Measurements from ENCODE around the gene ALDH1A3. TPM values are rescaled to one million over a fixed set of nuclear protein-coding genes. Genes with fewer than 3 reads are reported as not detected.

The ALDH1A3 gene
- total RNA-seq, 1 experiment from 2014 or later, result 5,398 TPM

GRCh38 chr15:100940767-100941379 lies 61.2 kb downstream of the ALDH1A3 start:
- no TSS peak for BruUV-seq (replicated peaks)
- DNase-seq (no peak), ATAC-seq (no peak)
- no peaks in the 10 kb centered on the region for H3K36me3 ChIP-seq (ENCODE audit: low read depth, low read length)
- no peaks in the 10 kb centered on the region for H3K9me2 ChIP-seq (replicated peaks; ENCODE audit: low read length)
- H3K4me1 ChIP-seq (ENCODE audit: insufficient read depth, low read length), result no peaks in the 10 kb centered on the region
- no peak for TF ChIP-seq EZH2 (IDR thresholded peaks at IDR 0.05; ENCODE audit: low read length, unreplicated experiment)
- no peak for TF ChIP-seq EZH2phosphoT487 (IDR thresholded peaks at IDR 0.05; ENCODE audit: borderline replicate concordance, low read length)
- TF ChIP-seq, protein P1, sequence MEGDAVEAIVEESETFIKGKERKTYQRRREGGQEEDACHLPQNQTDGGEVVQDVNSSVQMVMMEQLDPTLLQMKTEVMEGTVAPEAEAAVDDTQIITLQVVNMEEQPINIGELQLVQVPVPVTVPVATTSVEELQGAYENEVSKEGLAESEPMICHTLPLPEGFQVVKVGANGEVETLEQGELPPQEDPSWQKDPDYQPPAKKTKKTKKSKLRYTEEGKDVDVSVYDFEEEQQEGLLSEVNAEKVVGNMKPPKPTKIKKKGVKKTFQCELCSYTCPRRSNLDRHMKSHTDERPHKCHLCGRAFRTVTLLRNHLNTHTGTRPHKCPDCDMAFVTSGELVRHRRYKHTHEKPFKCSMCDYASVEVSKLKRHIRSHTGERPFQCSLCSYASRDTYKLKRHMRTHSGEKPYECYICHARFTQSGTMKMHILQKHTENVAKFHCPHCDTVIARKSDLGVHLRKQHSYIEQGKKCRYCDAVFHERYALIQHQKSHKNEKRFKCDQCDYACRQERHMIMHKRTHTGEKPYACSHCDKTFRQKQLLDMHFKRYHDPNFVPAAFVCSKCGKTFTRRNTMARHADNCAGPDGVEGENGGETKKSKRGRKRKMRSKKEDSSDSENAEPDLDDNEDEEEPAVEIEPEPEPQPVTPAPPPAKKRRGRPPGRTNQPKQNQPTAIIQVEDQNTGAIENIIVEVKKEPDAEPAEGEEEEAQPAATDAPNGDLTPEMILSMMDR (conservative IDR thresholded peaks at IDR 0.05; ENCODE audit: low read depth, low read length), result no peak
- no peak overlapping the region for H3K4me3 ChIP-seq (ENCODE audit: low read length)
- H3F3A ChIP-seq (ENCODE audit: low read length, unreplicated experiment), result no peaks in the 10 kb centered on the region
- H3K9me3 ChIP-seq (ENCODE audit: low read length), result no peaks in the 10 kb centered on the region
- H2AFZ ChIP-seq (ENCODE audit: low read length), result no peak overlapping the region
- CTCF ChIA-PET, result no interaction called here
- H3K4me2 ChIP-seq (ENCODE audit: low read length), result no peak overlapping the region
- H4K20me1 ChIP-seq (ENCODE audit: low read length), result no peaks in the 10 kb centered on the region
- H3K27ac ChIP-seq (ENCODE audit: low read length), result no peak overlapping the region
- H3K9ac ChIP-seq (ENCODE audit: low read length), result no peak overlapping the region
- no peaks in the 10 kb centered on the region for H3K79me2 ChIP-seq (ENCODE audit: low read length)
- POLR2A ChIA-PET (ENCODE audit: unreplicated experiment), result no interaction called here
- intact Hi-C loops (cut with micrococcal nuclease), result no loop called here
- no peaks in the 10 kb centered on the region for H3K27me3 ChIP-seq (ENCODE audit: low read length)

DNA sequence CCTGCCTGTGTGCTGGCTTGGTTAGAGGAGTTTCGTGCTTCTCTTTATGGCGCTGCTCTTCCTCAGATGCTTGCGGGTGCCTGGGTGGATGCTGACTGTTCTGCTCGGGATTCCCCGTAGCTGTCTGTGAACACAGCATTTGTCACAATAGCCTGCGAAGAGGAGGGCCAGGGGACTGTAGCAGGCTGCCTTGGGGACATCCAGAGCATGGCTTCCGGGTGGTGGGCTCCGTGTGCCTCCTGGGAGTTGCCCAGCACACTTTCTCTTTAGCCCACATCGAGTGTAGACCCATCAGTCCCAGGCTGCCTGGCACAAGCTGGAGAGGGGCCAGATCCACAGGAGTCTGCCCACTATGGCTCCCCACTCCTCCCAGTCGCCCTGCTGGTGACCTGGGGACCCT lies 61.9 kb downstream of the ALDH1A3 start:
- Histone ChIP-seq H3F3A (ENCODE audit: low read length, unreplicated experiment) (no peaks in the 10 kb centered on the region), H3K9ac (ENCODE audit: low read length) (no peak overlapping the region), H3K9me2 (replicated peaks; ENCODE audit: low read length) (no peaks in the 10 kb centered on the region), H3K79me2 (ENCODE audit: low read length) (no peaks in the 10 kb centered on the region), H3K36me3 (ENCODE audit: low read depth, low read length) (no peaks in the 10 kb centered on the region), H3K27ac (ENCODE audit: low read length) (no peak overlapping the region), H3K9me3 (ENCODE audit: low read length) (no peaks in the 10 kb centered on the region), H3K27me3 (ENCODE audit: low read length) (no peaks in the 10 kb centered on the region), H4K20me1 (ENCODE audit: low read length) (no peaks in the 10 kb centered on the region), H2AFZ (ENCODE audit: low read length) (no peak overlapping the region), H3K4me2 (ENCODE audit: low read length) (no peak overlapping the region), H3K4me1 (ENCODE audit: insufficient read depth, low read length) (no peaks in the 10 kb centered on the region), H3K4me3 (ENCODE audit: low read length) (no peak overlapping the region)
- ATAC-seq, result no peak
- POLR2A ChIA-PET (ENCODE audit: unreplicated experiment), result no interaction called here
- TF ChIP-seq, protein P1 (conservative IDR thresholded peaks at IDR 0.05; ENCODE audit: low read depth, low read length), result no peak
- no peak for TF ChIP-seq EZH2 (IDR thresholded peaks at IDR 0.05; ENCODE audit: low read length, unreplicated experiment)
- TF ChIP-seq EZH2phosphoT487 (IDR thresholded peaks at IDR 0.05; ENCODE audit: borderline replicate concordance, low read length), result no peak
- no TSS peak for BruUV-seq (replicated peaks)
- intact Hi-C loops (cut with micrococcal nuclease), result no loop called here
- CTCF ChIA-PET, result no interaction called here
- no peak for DNase-seq

DNA sequence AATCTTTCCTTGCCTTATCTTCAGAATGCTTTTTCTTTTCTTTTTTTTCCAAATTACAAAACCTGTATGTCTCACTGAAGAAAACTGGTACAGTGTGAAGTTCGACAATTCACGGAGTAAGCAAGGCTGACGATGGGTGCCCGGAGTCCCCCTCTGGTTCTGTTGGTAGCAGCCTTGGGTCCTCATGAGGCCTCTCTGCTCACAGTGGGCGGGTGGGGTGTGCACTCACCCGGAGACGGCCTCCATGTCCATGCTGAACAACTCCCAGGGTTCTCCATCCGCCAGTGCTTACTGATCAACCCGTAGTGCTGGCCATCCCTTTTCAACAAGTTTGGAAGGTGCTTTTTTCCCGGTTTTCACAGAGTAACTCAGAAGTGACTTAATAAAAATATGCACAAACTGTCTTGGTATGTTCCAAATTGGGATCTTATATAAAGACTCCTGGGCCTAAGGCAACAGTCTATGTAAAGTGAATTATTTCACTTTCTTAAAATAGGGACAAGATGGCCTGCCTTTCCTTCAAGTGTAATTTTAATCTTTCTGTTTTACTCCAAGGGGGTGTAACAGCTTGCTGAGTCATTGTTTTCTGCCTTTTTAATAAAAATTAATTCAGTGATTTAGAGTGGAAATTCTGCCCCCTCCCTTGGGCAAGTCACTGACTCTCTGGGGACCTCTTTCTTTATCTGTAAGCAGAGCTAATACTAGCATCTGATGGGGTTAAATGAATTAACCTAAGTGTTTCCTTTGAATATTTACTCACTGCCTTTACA lies 63.2 kb downstream of the ALDH1A3 start:
- no peak overlapping the region for H3K9ac ChIP-seq (ENCODE audit: low read length)
- CTCF ChIA-PET, result no interaction called here

More for the DNA sequence above, 63.2 kb downstream of the ALDH1A3 start:
- H3F3A ChIP-seq (ENCODE audit: low read length, unreplicated experiment), result no peaks in the 10 kb centered on the region
- no peaks in the 10 kb centered on the region for H3K27me3 ChIP-seq (ENCODE audit: low read length)
- DNase-seq (no peak), ATAC-seq (no peak)
- no peaks in the 10 kb centered on the region for H4K20me1 ChIP-seq (ENCODE audit: low read length)
- BruUV-seq (replicated peaks), result no TSS peak
- H3K79me2 ChIP-seq (ENCODE audit: low read length), result no peaks in the 10 kb centered on the region
- no peaks in the 10 kb centered on the region for H3K36me3 ChIP-seq (ENCODE audit: low read depth, low read length)
- H3K4me3 ChIP-seq (ENCODE audit: low read length), result no peak overlapping the region
- no peaks in the 10 kb centered on the region for H3K9me2 ChIP-seq (replicated peaks; ENCODE audit: low read length)
- no peaks in the 10 kb centered on the region for H3K4me1 ChIP-seq (ENCODE audit: insufficient read depth, low read length)
- TF ChIP-seq EZH2 (IDR thresholded peaks at IDR 0.05; ENCODE audit: low read length, unreplicated experiment) (no peak), EZH2phosphoT487 (IDR thresholded peaks at IDR 0.05; ENCODE audit: borderline replicate concordance, low read length) (no peak)
- TF ChIP-seq, protein P1 (conservative IDR thresholded peaks at IDR 0.05; ENCODE audit: low read depth, low read length), result no peak
- H3K27ac ChIP-seq (ENCODE audit: low read length), result no peak overlapping the region
- no peak overlapping the region for H2AFZ ChIP-seq (ENCODE audit: low read length)
- H3K9me3 ChIP-seq (ENCODE audit: low read length), result no peaks in the 10 kb centered on the region
- POLR2A ChIA-PET (ENCODE audit: unreplicated experiment), result no interaction called here
- no peak overlapping the region for H3K4me2 ChIP-seq (ENCODE audit: low read length)
- intact Hi-C loops (cut with micrococcal nuclease), result no loop called here

Data from PC-3 (cell line).